Endodermal cell (in vitro differentiated cells): ENCODE results near the gene FAHD1. TPM values are rescaled to one million over a fixed set of nuclear protein-coding genes. Genes with fewer than 3 reads are reported as not detected.

Experiments
- DNase-seq: peaks from one replicate; pipeline ENCODE4 v3.0.0-alpha.2; 2017
- H3K27ac ChIP-seq: 2 replicates; pipeline ENCODE4 v1.5.1; 2013; ENCODE audit warnings: mild to moderate bottlenecking, low read depth, low read length, moderate library complexity
- H3K27me3 ChIP-seq: 2 replicates; pipeline ENCODE4 v1.6.1; 2013; ENCODE audit warnings: mild to moderate bottlenecking, low read length, moderate library complexity; ENCODE audit not compliant: insufficient read depth, control insufficient read depth, poor library complexity, severe bottlenecking
- H3K36me3 ChIP-seq: 2 replicates; pipeline ENCODE4 v1.7.0; 2013; ENCODE audit warnings: mild to moderate bottlenecking, low read length, moderate library complexity; ENCODE audit not compliant: control insufficient read depth, insufficient read depth
- H3K4me1 ChIP-seq: one replicate; pipeline ENCODE4 v1.7.0; 2013; ENCODE audit warnings: low read length; ENCODE audit not compliant: control insufficient read depth, insufficient read depth
- H3K4me3 ChIP-seq: 2 replicates; pipeline ENCODE4 v1.5.1; 2013; ENCODE audit warnings: mild to moderate bottlenecking, low read length, moderate library complexity
- H3K9ac ChIP-seq: 2 replicates; pipeline ENCODE4 v1.6.1; 2013; ENCODE audit warnings: mild to moderate bottlenecking, low read length, moderate library complexity; ENCODE audit not compliant: poor library complexity, severe bottlenecking; ENCODE audit errors: extremely low read depth
- H3K9me3 ChIP-seq: 2 replicates; pipeline ENCODE4 v1.6.1; 2013; ENCODE audit warnings: mild to moderate bottlenecking, low read length, moderate library complexity; ENCODE audit not compliant: control insufficient read depth
- H3K27ac Mint-ChIP-seq: 2 replicates; pipeline ENCODE4 v1.8.0; 2020; ENCODE audit warnings: mixed read lengths
- H3K27me3 Mint-ChIP-seq: 2 replicates; pipeline ENCODE4 v1.8.0; 2021; ENCODE audit warnings: mild to moderate bottlenecking, mixed read lengths; ENCODE audit not compliant: insufficient read depth
- H3K36me3 Mint-ChIP-seq: 2 replicates; pipeline ENCODE4 v1.8.0; 2020; ENCODE audit warnings: low read depth, mixed read lengths
- H3K4me1 Mint-ChIP-seq: 2 replicates; pipeline ENCODE4 v1.8.0; 2020; ENCODE audit warnings: mixed read lengths
- H3K4me3 Mint-ChIP-seq: 2 replicates; pipeline ENCODE4 v1.8.0; 2020; ENCODE audit warnings: mild to moderate bottlenecking, moderate library complexity, mixed read lengths
- H3K9me3 Mint-ChIP-seq: 2 replicates; pipeline ENCODE4 v1.8.0; 2020; ENCODE audit warnings: mild to moderate bottlenecking, mixed read lengths
- CTCF ChIP-seq: fragments of 200-600 bp; sonication (generic); conservative IDR thresholded peaks from 2 replicates; pipeline ENCODE4 v1.5.0; 2021; ENCODE audit warnings: antibody characterized with exemption, mild to moderate bottlenecking
- WGBS, 2 experiments: methylation state at CpG; one replicate each; pipeline versions ENCODE4 v1.1.5 to v1.1.7; 2013; ENCODE audit warnings: missing lambda C conversion rate in 2 of 2, mixed read lengths in 1 of 2; ENCODE audit not compliant: insufficient coverage in 1 of 2, insufficient read length in 1 of 2; 5-methylcytosine and 5-hydroxymethylcytosine counted together
- total RNA-seq, 2 donors: library from RNA; stranded (reverse); fragmentation: NEBNext Ultra II Directional in 1 of 2; extraction: Animal tissue kit (Norgen Biotek cat#: 25700) in 1 of 2; gene quantifications; 2 replicates in 1 of 2; 3 replicates in 1 of 2; pipeline ENCODE4 v1.2.1, GENCODE V29; 2021

FAHD1 gene
- total RNA-seq, 2 donors from 2014 or later, result 16.6 to 16.9 TPM

GRCh38 chr16:1809281-1809801 is 17.7 kb upstream of the FAHD1 start:
- peak; percentile 83 for DNase-seq
- no peak overlapping the region for H3K9ac ChIP-seq
- H3K36me3 ChIP-seq, result peaks cover 18% of the 10 kb centered on the region
- WGBS, 2 experiments, result 77 to 83% methylated on average over 16 to 28 of the region's 28 CpGs
- H3K27me3 ChIP-seq, result no peaks in the 10 kb centered on the region
- no peak overlapping the region for H3K4me3 ChIP-seq
- TF ChIP-seq CTCF, result peak; percentile 25
- Mint-ChIP-seq H3K27me3 (no peaks in the 10 kb centered on the region), H3K36me3 (peaks cover 58% of the 10 kb centered on the region), H3K9me3 (peaks cover 18% of the 10 kb centered on the region), H3K4me1 (no peaks in the 10 kb centered on the region), H3K4me3 (no peak overlapping the region), H3K27ac (no peak overlapping the region)
- H3K4me1 ChIP-seq, result no peaks in the 10 kb centered on the region
- H3K27ac ChIP-seq, result no peak overlapping the region
- no peaks in the 10 kb centered on the region for H3K9me3 ChIP-seq

GRCh38 chr16:1810106-1810505 is 16.9 kb upstream of the FAHD1 start:
- H3K4me3 Mint-ChIP-seq, result no peak overlapping the region
- H3K27ac Mint-ChIP-seq, result no peak overlapping the region
- H3K36me3 Mint-ChIP-seq, result peaks cover 59% of the 10 kb centered on the region
- no peaks in the 10 kb centered on the region for H3K9me3 ChIP-seq
- no peak overlapping the region for H3K4me3 ChIP-seq
- H3K27me3 ChIP-seq, result no peaks in the 10 kb centered on the region
- peaks cover 18% of the 10 kb centered on the region for H3K9me3 Mint-ChIP-seq
- peaks cover 21% of the 10 kb centered on the region for H3K36me3 ChIP-seq
- H3K27me3 Mint-ChIP-seq, result no peaks in the 10 kb centered on the region
- no peaks in the 10 kb centered on the region for H3K4me1 Mint-ChIP-seq
- no peak overlapping the region for H3K9ac ChIP-seq
- H3K4me1 ChIP-seq, result no peaks in the 10 kb centered on the region
- no peak overlapping the region for H3K27ac ChIP-seq
- no peak for TF ChIP-seq CTCF
- DNase-seq, result no peak
- 94 to 97% methylated on average over 9 to 16 of the region's 16 CpGs for WGBS, 2 experiments

GRCh38 chr16:1810536-1810935 is 16.5 kb upstream of the FAHD1 start:
- Mint-ChIP-seq H3K27ac (no peak overlapping the region), H3K4me1 (no peaks in the 10 kb centered on the region), H3K27me3 (no peaks in the 10 kb centered on the region), H3K4me3 (no peak overlapping the region), H3K9me3 (peaks cover 17% of the 10 kb centered on the region), H3K36me3 (peaks cover 59% of the 10 kb centered on the region)
- Histone ChIP-seq H3K27me3 (no peaks in the 10 kb centered on the region), H3K9me3 (no peaks in the 10 kb centered on the region), H3K27ac (no peak overlapping the region), H3K4me1 (no peaks in the 10 kb centered on the region), H3K4me3 (no peak overlapping the region), H3K9ac (no peak overlapping the region), H3K36me3 (peaks cover 25% of the 10 kb centered on the region)
- no peak for DNase-seq
- no peak for TF ChIP-seq CTCF
- WGBS, 2 experiments, result 93 to 95% methylated on average over 13 to 16 of the region's 16 CpGs
